BE2C (cell line): ENCODE results near the gene TTN.

Experiments used
- DNase-seq: peaks from one replicate; pipeline ENCODE4 v3.0.0-alpha.2; 2020
- H3K27me3 ChIP-seq: fragments of 250-450 bp; sonication (Bioruptor Pico); 2 replicates; pipeline ENCODE4 v1.5.1; 2020; ENCODE audit warnings: mild to moderate bottlenecking
- H3K36me3 ChIP-seq: fragments of 250-450 bp; sonication (Bioruptor Pico); 2 replicates; pipeline ENCODE4 v1.5.1; 2020; ENCODE audit warnings: mild to moderate bottlenecking
- H3K4me1 ChIP-seq: fragments of 250-450 bp; sonication (Bioruptor Pico); 2 replicates; pipeline ENCODE4 v1.5.1; 2020
- H3K4me3 ChIP-seq: 2 replicates; pipeline ENCODE4 v1.5.1; 2011; ENCODE audit warnings: low read depth, low read length
- H3K9me3 ChIP-seq: fragments of 250-450 bp; sonication (Bioruptor Pico); 2 replicates; pipeline ENCODE4 v1.5.1; 2020
- TF ChIP-seq, protein P1 (sequence below): IDR thresholded peaks from 2 replicates; pipeline ENCODE4 v1.5.1; 2012; ENCODE audit warnings: mild to moderate bottlenecking, low read depth, low read length

TTN gene

GRCh38 chr2:178756843-178757242 is 50.4 kb downstream of the TTN start:
- H3K9me3 ChIP-seq: no peaks in the 10 kb centered on the region
- H3K36me3 ChIP-seq: no peaks in the 10 kb centered on the region
- TF ChIP-seq, protein P1, sequence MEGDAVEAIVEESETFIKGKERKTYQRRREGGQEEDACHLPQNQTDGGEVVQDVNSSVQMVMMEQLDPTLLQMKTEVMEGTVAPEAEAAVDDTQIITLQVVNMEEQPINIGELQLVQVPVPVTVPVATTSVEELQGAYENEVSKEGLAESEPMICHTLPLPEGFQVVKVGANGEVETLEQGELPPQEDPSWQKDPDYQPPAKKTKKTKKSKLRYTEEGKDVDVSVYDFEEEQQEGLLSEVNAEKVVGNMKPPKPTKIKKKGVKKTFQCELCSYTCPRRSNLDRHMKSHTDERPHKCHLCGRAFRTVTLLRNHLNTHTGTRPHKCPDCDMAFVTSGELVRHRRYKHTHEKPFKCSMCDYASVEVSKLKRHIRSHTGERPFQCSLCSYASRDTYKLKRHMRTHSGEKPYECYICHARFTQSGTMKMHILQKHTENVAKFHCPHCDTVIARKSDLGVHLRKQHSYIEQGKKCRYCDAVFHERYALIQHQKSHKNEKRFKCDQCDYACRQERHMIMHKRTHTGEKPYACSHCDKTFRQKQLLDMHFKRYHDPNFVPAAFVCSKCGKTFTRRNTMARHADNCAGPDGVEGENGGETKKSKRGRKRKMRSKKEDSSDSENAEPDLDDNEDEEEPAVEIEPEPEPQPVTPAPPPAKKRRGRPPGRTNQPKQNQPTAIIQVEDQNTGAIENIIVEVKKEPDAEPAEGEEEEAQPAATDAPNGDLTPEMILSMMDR: no peak
- H3K4me3 ChIP-seq: no peak overlapping the region
- H3K27me3 ChIP-seq: no peaks in the 10 kb centered on the region
- DNase-seq: no peak
- H3K4me1 ChIP-seq: no peaks in the 10 kb centered on the region

DNA sequence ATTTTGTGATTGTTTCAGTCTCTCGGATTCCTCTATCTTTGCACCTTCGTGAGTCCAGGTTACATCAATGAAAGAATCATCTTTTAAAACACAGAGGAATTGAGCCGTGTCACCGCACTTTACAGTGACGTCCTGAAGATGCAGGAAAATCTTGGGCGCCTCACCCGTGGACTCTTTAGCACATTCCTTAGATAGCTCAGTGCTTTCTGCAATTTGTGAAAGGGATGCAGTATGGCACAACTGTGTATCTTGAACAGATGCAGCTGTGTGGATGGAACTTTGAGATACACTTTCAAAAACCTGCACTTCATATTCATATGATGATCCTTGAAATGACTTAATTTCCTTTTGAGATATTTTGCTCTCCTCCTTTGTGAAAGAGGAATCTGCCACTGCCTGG is 50.9 kb downstream of the TTN start:
- Histone ChIP-seq H3K4me1 (no peaks in the 10 kb centered on the region), H3K36me3 (no peaks in the 10 kb centered on the region), H3K27me3 (no peaks in the 10 kb centered on the region), H3K9me3 (no peaks in the 10 kb centered on the region), H3K4me3 (no peak overlapping the region)
- TF ChIP-seq, protein P1: no peak
- DNase-seq: no peak

GRCh38 chr2:178747767-178748166 is 59.5 kb downstream of the TTN start:
- no peaks in the 10 kb centered on the region for H3K27me3 ChIP-seq

DNA sequence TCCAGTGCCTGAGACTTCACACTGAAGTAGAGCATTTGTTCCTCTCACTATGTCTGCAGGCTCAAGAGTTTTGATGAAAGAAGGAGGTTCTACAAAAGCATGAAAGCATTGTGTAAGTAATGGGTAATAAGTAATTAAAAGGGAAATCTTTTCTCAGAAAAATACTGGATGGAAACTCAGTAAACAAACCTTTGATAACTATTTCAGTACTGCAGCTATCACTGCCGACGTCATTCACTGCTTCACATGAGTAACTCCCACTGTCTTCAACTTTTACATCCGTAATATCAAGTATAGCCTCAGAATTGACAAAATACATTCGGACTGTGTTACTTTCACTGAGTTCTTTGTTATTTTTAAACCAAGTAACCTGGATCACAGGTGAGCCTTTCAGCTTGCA is 72.7 kb downstream of the TTN start:
- no peaks in the 10 kb centered on the region for H3K4me1 ChIP-seq
- H3K27me3 ChIP-seq: no peaks in the 10 kb centered on the region
- H3K9me3 ChIP-seq: no peaks in the 10 kb centered on the region
- TF ChIP-seq, protein P1: no peak
- no peaks in the 10 kb centered on the region for H3K36me3 ChIP-seq
- no peak for DNase-seq
- no peak overlapping the region for H3K4me3 ChIP-seq

More at GRCh38 chr2:178747767-178748166, 59.5 kb downstream of the TTN start:
- Histone ChIP-seq H3K36me3 (no peaks in the 10 kb centered on the region), H3K4me1 (no peaks in the 10 kb centered on the region), H3K4me3 (no peak overlapping the region), H3K9me3 (no peaks in the 10 kb centered on the region)
- no peak for DNase-seq
- TF ChIP-seq, protein P1: no peak

- no peak for DNase-seq
- Histone ChIP-seq H3K36me3 (no peaks in the 10 kb centered on the region), H3K4me3 (no peak overlapping the region), H3K4me1 (no peaks in the 10 kb centered on the region), H3K9me3 (no peaks in the 10 kb centered on the region), H3K27me3 (no peaks in the 10 kb centered on the region)
- TF ChIP-seq, protein P1: no peak
Measured at GRCh38 chr2:178733975-178734374, 73.2 kb downstream of the TTN start.

DNA sequence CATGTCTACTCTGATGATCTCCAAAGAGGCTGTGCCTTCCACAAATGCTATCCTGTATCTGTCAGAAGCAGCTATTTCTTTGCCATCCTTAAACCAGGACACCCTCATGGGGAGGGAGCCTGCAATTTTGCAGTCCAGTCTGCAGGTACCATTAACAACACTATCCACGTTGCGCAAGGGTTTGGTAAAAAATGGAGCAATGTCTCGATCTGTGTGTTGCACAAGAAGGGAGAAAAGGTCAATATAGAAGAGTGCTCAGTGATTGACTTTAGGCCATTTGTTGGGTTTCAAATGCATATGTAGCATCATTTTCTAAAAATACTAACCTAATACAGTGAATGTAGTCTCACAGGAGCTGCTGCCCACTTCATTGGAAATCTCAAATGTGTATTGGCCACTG is 74.3 kb downstream of the TTN start:
- Histone ChIP-seq H3K9me3 (no peaks in the 10 kb centered on the region), H3K36me3 (no peaks in the 10 kb centered on the region), H3K27me3 (no peaks in the 10 kb centered on the region), H3K4me1 (no peaks in the 10 kb centered on the region), H3K4me3 (no peak overlapping the region)
- no peak for DNase-seq
- TF ChIP-seq, protein P1: no peak
